NCI-H1417 (cell line): ENCODE results near the gene KDM6B.

Source experiments
- DNase-seq, 3 experiments: peaks; one replicate each; lab custom pipeline; 2025; lab: John Stamatoyannopoulos, UW

KDM6B gene

DNA sequence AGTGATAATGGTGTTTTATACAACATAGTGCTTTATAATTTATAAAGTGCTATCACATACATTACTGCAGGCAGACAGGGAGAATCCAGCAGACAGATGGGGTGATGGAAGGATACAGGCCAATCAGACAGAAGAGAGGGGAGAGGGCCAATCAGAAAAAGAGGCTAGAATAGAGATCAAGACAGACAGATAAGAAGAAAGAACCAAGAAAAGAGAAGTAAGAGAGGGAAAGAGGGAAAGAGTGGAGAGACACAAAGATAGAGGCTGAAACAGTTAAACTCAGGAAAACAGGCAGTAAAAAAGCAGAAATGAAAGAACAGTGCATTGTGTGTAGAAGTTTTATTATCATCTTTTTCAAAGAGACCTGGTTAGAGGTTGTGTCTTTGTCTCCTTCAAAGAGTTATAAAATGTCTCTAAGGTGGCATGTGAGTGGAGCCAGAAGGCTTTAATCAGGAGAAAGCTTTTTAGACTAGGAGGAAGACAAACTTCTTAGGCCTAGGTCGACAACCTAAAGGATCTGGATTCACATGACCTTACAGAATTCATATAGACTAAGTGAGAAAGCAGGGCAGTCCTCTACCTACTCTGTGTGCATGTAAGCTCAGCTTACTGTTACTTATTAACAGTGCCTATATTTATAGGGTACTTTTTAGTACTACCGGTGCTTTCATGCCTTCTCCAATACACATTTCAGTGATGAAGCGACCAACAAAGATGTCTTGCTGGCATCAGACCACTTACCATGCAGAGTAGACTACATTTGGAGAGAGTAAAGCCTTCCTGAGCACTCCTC, 46.3 kb downstream of the KDM6B start:
- no peak for DNase-seq

DNA sequence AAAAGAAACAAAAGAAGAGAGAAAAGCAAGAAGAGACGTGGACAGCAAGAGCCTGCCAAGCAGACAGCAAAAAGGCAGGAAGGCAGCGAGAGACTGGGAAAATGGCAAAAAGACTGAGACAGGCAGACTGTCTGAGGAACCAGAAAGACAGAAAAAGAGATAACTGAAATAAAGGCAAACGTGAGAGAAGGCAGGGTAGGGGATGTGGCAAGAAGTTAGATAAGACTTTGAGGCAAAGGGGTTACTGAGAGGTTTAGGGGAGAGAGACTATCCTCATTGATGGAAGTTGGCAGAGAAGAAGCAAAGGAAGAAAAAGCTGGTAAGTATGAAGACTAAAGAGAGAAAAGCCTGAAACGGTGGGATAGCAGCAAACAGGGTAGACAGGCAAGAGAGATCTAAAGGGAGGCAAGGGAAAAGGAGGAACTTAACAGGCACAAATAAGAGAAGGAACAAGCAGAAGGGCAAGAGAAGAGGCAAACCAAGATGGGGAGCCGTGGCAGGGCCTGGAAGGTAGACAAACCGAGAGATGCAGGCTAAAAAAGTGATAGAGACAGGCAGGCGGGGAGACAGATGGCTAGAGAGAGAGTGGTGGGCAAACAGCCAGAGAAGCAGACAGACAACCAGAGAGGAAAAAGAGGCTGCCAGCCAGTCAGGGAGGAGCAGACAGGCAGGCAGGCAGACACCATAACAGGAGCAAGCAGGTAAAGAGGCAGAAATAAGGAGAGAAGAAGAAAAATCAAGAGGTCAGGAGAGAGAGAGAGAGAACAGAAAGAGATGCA, 47.4 kb downstream of the KDM6B start:
- DNase-seq = peak; percentile 17 to 74 (median 35)

DNA sequence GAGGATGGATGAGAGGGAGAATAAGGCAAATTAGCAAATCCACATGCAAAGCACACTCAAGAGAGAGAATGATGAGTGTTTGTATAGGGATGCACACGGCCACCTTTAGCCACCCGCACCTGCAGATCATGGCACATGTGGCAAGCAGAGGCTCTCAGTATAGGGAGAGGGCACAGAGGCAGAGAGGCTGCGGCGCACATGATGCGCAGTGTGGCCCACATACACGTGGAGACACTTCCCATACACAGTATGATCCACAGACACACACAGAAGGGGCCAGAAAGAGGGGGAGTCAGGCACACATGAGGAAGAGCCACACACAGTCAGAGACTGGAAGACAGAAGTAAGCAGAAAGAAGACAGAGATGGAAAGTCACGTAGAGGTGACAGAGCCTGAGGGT, 48.1 kb downstream of the KDM6B start:
- DNase-seq = peak; percentile 17 to 74 (median 35)

- no peak for DNase-seq
Observed at GRCh38 chr17:7882629-7883028, 48.6 kb downstream of the KDM6B start.
